LNCAP (cell line): ENCODE results near the gene GPHB5.

Experiments
- TF ChIP-seq, protein P1 (sequence below): fragments of 450-650 bp; IDR thresholded peaks from 2 replicates; pipeline ENCODE4 v1.5.1; 2017; ENCODE audit warnings: mild to moderate bottlenecking

The GPHB5 gene

DNA sequence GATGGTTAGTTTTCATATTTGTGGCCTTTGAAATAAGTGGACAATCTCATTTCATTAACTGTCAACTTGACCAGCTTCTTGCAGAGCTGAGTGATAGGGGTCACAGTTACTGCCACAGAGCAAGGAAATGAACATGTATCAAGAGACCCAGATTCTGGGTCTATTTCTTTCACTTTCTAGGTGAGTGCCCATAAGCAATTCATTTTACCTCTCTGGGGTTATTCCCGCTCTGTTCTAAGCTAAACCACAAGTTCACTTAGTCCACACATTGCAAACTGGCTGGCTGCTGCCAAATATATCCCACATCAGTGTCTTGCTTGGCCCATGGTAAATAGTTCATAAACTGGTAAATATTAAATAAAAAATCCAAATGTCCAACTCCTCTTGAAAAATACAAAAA lies 29.9 kb downstream of the GPHB5 start:
- TF ChIP-seq, protein P1, sequence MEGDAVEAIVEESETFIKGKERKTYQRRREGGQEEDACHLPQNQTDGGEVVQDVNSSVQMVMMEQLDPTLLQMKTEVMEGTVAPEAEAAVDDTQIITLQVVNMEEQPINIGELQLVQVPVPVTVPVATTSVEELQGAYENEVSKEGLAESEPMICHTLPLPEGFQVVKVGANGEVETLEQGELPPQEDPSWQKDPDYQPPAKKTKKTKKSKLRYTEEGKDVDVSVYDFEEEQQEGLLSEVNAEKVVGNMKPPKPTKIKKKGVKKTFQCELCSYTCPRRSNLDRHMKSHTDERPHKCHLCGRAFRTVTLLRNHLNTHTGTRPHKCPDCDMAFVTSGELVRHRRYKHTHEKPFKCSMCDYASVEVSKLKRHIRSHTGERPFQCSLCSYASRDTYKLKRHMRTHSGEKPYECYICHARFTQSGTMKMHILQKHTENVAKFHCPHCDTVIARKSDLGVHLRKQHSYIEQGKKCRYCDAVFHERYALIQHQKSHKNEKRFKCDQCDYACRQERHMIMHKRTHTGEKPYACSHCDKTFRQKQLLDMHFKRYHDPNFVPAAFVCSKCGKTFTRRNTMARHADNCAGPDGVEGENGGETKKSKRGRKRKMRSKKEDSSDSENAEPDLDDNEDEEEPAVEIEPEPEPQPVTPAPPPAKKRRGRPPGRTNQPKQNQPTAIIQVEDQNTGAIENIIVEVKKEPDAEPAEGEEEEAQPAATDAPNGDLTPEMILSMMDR: no peak

DNA sequence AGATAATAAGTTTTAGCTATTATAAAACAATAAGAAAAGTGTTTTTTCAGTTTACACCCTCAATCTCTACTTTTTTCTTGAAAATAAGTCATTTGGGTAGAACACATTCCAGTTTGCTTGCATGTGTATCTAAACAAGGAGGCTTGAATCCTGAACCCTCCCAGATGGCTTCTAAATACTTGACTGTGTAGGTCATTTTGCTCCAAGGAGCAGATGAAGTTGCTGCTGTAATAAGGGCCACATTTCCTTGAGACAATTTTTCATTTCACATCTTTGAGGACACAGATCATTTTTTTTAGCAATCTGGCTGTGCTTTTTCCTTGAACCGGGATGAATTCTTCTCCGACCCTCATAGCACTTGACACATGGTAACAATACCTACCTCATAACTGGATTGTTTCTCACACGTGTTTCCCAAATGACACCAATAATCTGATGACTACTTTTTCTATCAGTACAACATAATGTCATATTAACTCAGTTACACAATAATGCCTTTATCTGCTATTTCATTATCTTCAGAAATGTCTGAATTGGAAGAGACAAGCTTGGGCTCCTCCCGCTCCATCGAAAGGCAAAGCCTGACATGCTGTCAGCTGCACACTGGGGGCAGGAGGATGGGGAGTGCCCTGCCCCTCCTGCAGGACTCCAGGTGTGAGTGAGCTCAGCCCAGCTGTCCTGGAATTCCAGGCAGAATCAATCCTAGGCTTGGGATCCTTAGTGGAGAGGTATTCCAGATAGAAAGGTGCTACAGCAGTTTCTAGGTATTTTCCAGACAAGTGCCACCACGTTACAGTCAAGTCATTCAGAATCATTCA lies 30.9 kb downstream of the GPHB5 start:
- TF ChIP-seq, protein P1: no peak

DNA sequence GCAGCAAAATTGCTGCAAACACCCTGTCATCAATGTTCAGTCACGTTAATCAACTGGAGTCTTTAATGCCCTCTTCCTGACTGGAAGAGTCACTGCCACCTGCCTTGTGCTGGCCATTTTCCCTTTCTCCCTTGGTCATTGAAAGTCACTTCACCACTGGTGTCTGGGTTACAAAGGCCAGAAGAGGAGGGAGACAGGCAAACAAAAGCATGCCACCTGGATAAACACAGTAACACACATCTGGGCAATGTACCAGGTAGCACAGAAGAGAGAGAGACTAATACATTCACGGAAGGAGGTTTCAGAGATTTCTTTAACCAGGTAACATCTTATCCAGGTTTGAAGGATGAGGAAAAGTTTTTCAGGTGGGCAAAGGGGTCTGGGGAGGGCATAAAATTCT lies 32.7 kb downstream of the GPHB5 start:
- TF ChIP-seq, protein P1: no peak

DNA sequence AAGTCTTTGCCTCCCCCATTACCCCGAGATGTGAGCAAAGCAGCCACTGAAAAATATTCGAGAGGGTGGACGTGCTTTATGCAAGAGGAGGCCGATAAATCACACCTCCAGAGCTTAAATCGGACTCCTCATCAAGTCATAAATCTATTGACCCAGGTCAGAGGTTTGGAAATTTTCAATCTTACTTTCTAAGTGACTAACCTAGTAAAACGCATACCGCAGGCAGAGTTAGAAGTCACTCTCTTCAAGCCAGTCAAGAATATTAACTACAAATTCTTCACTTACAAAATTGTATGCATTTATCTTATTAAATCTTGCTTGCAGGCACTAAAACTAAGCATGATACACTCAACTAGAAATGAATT lies 34.9 kb downstream of the GPHB5 start:
- TF ChIP-seq, protein P1: no peak

DNA sequence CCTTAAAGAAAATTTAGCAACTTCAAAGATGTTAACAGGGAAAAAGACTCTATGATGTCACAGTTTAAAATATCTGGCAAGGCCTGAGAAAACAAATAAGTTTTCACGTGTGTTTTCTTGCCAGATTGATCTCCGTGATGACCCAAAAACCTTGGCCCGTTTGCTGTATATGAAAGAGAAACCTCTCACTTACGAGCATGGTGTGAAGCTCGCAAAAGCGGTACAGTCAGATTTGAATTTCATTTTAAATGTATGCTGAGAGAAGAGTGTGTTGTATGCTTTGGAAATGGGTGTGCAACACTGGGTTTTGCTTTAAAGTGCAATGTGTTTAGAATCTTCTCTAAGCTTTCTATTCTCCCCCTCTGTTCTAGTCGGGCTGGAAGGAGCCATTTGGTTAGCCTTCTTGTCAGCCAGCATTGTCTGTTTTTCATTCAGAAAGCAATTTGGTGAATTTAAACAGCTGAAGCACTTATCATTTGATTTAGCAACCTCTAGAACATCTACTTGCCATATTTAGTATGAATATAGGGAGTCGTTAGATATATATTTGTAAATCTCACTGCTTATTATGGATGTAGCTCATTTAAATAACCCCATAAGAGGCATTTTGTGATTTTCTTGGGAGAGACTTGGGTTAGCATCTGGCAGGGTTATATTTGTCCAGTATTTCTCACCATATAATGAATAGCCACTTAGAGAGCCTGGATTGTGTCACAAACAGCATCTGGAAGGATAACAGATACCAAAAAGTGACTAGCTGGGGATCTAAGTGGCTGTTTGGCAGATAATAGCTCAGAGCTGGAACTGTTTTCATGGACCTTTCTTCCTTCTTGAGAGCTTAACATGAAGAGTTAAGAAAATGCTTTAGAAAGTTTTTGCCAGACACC lies 35.5 kb downstream of the GPHB5 start:
- TF ChIP-seq, protein P1: no peak

DNA sequence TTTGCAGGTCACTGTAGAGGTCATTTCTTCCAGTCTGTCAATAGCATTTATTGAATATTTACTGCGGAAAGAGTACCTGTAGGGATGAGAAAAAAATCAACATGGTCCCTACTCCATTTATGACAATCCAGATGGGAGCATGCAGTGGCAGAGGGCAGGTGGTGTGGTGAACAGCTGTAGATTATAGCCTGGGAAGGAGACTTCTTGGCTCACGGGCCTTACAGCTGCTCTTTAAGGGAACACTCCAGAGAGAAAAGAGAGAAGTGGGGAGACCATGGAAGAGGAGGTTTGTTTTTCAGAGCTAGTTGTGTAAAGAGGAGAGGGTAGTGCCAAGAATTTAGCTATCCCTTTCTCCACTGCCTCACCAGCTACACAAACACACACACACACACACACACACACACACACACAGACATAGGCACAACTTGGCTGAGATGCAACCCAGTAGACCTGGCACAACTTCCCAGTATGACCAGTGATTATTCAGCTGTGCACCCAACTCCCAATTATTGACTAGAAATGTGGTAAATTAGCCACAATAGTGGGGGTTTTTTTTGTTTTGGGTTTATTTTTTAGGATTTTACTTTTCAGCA lies 41.0 kb downstream of the GPHB5 start:
- TF ChIP-seq, protein P1: no peak

DNA sequence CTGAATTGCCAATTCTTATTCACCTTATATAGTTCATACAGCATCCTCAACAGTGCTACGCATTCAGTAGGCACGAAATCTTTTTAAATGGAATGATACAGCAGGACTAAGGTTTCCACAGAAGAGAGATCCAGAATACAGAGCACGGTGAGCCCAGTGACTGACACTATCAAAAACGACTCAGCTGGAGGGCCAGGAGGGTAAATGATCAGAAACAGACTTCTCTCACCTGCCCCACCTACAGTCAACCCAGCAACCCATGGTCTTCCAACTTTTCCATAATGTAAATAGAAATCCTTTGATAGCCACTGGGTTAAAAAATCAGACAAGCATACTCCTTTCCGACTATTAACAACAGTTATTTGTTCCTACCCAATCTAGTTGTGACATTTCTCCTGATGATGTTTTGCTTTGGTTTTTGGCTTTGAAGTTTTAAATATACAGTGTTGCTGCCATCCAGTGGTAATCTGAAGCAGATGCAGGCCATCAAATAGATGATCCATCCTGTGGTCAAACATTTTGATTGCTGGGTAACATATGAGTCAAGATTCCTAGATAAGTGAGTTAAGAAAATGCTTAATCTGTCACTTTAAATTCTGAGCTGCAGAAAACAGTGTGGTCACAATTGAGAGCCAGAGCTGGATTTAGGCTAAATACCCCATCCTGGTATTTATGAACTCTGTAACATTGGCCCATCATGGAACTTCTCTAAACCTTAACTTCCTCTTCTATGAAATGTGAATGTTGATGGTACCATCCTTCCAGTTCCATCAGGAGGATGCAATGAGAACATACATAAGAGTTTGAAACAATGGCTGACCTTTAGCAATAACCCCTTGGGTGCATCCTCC lies 42.0 kb downstream of the GPHB5 start:
- TF ChIP-seq, protein P1: peak; percentile 90
